ENCODE data around the gene TDRKH. TPM values are rescaled to one million over a fixed set of nuclear protein-coding genes. Genes with fewer than 3 reads are reported as not detected.
"Not testable (repeated sequence)": the region's sequence is repeated elsewhere in the genome, so short reads cannot be mapped to it uniquely, and the experiment has no call there.

The TDRKH gene
- total and polyA plus RNA-seq, 2 donors = 6.5 to 11.3 TPM

- 96% methylated on average over 9 of the region's 9 CpGs for WGBS
- not testable (repeated sequence) for H3K27ac ChIP-seq (ENCODE audit: low read depth in 1 of 2, low read length in 1 of 2); H3K4me3 ChIP-seq (ENCODE audit: low read length in 2 of 2); H3K4me1 ChIP-seq (ENCODE audit: control insufficient read depth in 2 of 2, insufficient read depth in 2 of 2, low read length in 2 of 2); DNase-seq (ENCODE audit: low read depth in 6 of 9, low spot score in 9 of 9); H3K36me3 ChIP-seq (ENCODE audit: control insufficient read depth in 2 of 2, insufficient read depth in 2 of 2, low read length in 1 of 2)
- Histone ChIP-seq H3K27me3 (ENCODE audit: control insufficient read depth in 2 of 2, insufficient read depth in 1 of 2, low read length in 1 of 2) (peaks cover 0 to 13% of the 10 kb centered on the region in 2 donors), H3K9me3 (ENCODE audit: control insufficient read depth in 2 of 2, insufficient read depth in 1 of 2, low read length in 1 of 2) (peaks cover 7 to 11% of the 10 kb centered on the region in 2 donors)
Observed at GRCh38 chr1:151733995-151734394, 56.3 kb downstream of the TDRKH start.

GRCh38 chr1:151733126-151733525 is 57.2 kb downstream of the TDRKH start:
- no peak for DNase-seq (ENCODE audit: low read depth in 6 of 9, low spot score in 9 of 9)

GRCh38 chr1:151729966-151730291 is 60.4 kb downstream of the TDRKH start:
- Histone ChIP-seq H3K27me3 (ENCODE audit: control insufficient read depth in 2 of 2, insufficient read depth in 1 of 2, low read length in 1 of 2) (peaks cover 5 to 43% of the 10 kb centered on the region in 2 donors), H3K27ac (ENCODE audit: low read depth in 1 of 2, low read length in 1 of 2) (no peak overlapping the region), H3K9me3 (ENCODE audit: control insufficient read depth in 2 of 2, insufficient read depth in 1 of 2, low read length in 1 of 2) (no peaks in the 10 kb centered on the region), H3K36me3 (ENCODE audit: control insufficient read depth in 2 of 2, insufficient read depth in 2 of 2, low read length in 1 of 2) (no peaks in the 10 kb centered on the region), H3K4me1 (ENCODE audit: control insufficient read depth in 2 of 2, insufficient read depth in 2 of 2, low read length in 2 of 2) (no peaks in the 10 kb centered on the region), H3K4me3 (ENCODE audit: low read length in 2 of 2) (no peak overlapping the region)
- 92% methylated on average over 4 of the region's 4 CpGs for WGBS
- no peak for DNase-seq (ENCODE audit: low read depth in 6 of 9, low spot score in 9 of 9)

More at GRCh38 chr1:151733126-151733525, 57.2 kb downstream of the TDRKH start:
- 95% methylated on average over 3 of the region's 3 CpGs for WGBS
- H3K9me3 ChIP-seq (ENCODE audit: control insufficient read depth in 2 of 2, insufficient read depth in 1 of 2, low read length in 1 of 2) = peaks cover 7 to 11% of the 10 kb centered on the region in 2 donors
- H3K4me1 ChIP-seq (ENCODE audit: control insufficient read depth in 2 of 2, insufficient read depth in 2 of 2, low read length in 2 of 2) = no peaks in the 10 kb centered on the region
- no peak overlapping the region for H3K27ac ChIP-seq (ENCODE audit: low read depth in 1 of 2, low read length in 1 of 2)
- H3K36me3 ChIP-seq (ENCODE audit: control insufficient read depth in 2 of 2, insufficient read depth in 2 of 2, low read length in 1 of 2) = no peaks in the 10 kb centered on the region
- H3K4me3 ChIP-seq (ENCODE audit: low read length in 2 of 2) = no peak overlapping the region
- peaks cover 3 to 21% of the 10 kb centered on the region in 2 donors for H3K27me3 ChIP-seq (ENCODE audit: control insufficient read depth in 2 of 2, insufficient read depth in 1 of 2, low read length in 1 of 2)

GRCh38 chr1:151729157-151729965 is 60.9 kb downstream of the TDRKH start:
- DNase-seq (ENCODE audit: low read depth in 6 of 9, low spot score in 9 of 9) = no peak

GRCh38 chr1:151728151-151729054 is 61.9 kb downstream of the TDRKH start:
- Histone ChIP-seq H3K4me3 (ENCODE audit: low read length in 2 of 2) (no peak overlapping the region), H3K27ac (ENCODE audit: low read depth in 1 of 2, low read length in 1 of 2) (no peak overlapping the region), H3K4me1 (ENCODE audit: control insufficient read depth in 2 of 2, insufficient read depth in 2 of 2, low read length in 2 of 2) (no peaks in the 10 kb centered on the region), H3K36me3 (ENCODE audit: control insufficient read depth in 2 of 2, insufficient read depth in 2 of 2, low read length in 1 of 2) (no peaks in the 10 kb centered on the region), H3K27me3 (ENCODE audit: control insufficient read depth in 2 of 2, insufficient read depth in 1 of 2, low read length in 1 of 2) (peaks cover 9 to 54% of the 10 kb centered on the region in 2 donors), H3K9me3 (ENCODE audit: control insufficient read depth in 2 of 2, insufficient read depth in 1 of 2, low read length in 1 of 2) (no peaks in the 10 kb centered on the region)
- DNase-seq (ENCODE audit: low read depth in 6 of 9, low spot score in 9 of 9) = no peak
- WGBS = 70% methylated on average over 19 of the region's 19 CpGs

More at GRCh38 chr1:151729157-151729965, 60.9 kb downstream of the TDRKH start:
- Histone ChIP-seq H3K4me3 (ENCODE audit: low read length in 2 of 2) (no peak overlapping the region), H3K9me3 (ENCODE audit: control insufficient read depth in 2 of 2, insufficient read depth in 1 of 2, low read length in 1 of 2) (no peaks in the 10 kb centered on the region), H3K36me3 (ENCODE audit: control insufficient read depth in 2 of 2, insufficient read depth in 2 of 2, low read length in 1 of 2) (no peaks in the 10 kb centered on the region), H3K4me1 (ENCODE audit: control insufficient read depth in 2 of 2, insufficient read depth in 2 of 2, low read length in 2 of 2) (no peaks in the 10 kb centered on the region), H3K27ac (ENCODE audit: low read depth in 1 of 2, low read length in 1 of 2) (no peak overlapping the region), H3K27me3 (ENCODE audit: control insufficient read depth in 2 of 2, insufficient read depth in 1 of 2, low read length in 1 of 2) (peaks cover 6 to 44% of the 10 kb centered on the region in 2 donors)
- 86% methylated on average over 10 of the region's 10 CpGs for WGBS

DNA sequence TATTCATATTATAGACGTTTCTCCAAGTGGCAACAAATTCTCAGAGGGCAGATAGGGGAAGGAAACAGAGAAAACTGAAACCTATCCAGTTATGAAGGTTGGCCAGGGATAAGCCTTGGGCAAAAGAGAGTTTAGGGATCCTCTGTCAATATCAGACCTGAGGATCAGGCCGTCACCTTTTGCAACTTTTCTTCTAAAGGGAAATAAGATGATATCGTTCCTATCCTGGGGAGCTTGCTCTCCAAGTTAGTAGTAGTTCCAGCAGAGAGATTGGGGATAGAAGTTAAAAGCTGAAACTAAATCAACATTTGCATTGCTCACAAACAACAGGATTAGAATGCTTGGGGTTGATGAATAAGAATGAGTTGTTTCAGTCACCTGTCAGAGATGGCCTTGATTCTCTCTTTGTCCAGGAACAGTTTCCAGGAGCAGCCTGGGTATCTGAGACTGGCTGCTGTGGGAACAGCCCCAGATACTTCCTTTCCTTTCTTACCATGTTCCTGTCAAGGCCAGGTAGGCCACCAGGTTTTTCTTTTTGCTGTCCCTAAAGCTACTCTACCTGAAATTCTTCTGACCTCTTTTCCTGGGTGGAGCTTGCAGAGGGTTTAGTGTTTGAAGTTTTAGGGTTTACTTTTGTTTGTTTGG is 66.5 kb downstream of the TDRKH start:
- peaks cover 3 to 14% of the 10 kb centered on the region in 2 donors for H3K4me1 ChIP-seq (ENCODE audit: control insufficient read depth in 2 of 2, insufficient read depth in 2 of 2, low read length in 2 of 2)
- H3K27me3 ChIP-seq (ENCODE audit: control insufficient read depth in 2 of 2, insufficient read depth in 1 of 2, low read length in 1 of 2) = peaks cover 20 to 86% of the 10 kb centered on the region in 2 donors
- no peak for DNase-seq (ENCODE audit: low read depth in 6 of 9, low spot score in 9 of 9)
- H3K27ac ChIP-seq (ENCODE audit: low read depth in 1 of 2, low read length in 1 of 2) = no peak overlapping the region
- no peaks in the 10 kb centered on the region for H3K9me3 ChIP-seq (ENCODE audit: control insufficient read depth in 2 of 2, insufficient read depth in 1 of 2, low read length in 1 of 2)
- no peaks in the 10 kb centered on the region for H3K36me3 ChIP-seq (ENCODE audit: control insufficient read depth in 2 of 2, insufficient read depth in 2 of 2, low read length in 1 of 2)
- 54% methylated on average over 3 of the region's 3 CpGs for WGBS
- H3K4me3 ChIP-seq (ENCODE audit: low read length in 2 of 2) = no peak overlapping the region

Other genes with a start within 250 kb of the TDRKH start
- gene SNX27, start 178.4 kb downstream of the TDRKH start, total RNA-seq = 9.2 TPM
- 6.5 TPM for gene SNX27, start 178.4 kb downstream of the TDRKH start, polyA plus RNA-seq
- 0.05 TPM for gene CELF3, start 73.7 kb downstream of the TDRKH start, total RNA-seq
- gene CELF3, start 73.7 kb downstream of the TDRKH start, polyA plus RNA-seq = 0.18 TPM
- gene RIIAD1, start 69.0 kb downstream of the TDRKH start, total RNA-seq = not detected
- gene RIIAD1, start 69.0 kb downstream of the TDRKH start, polyA plus RNA-seq = 0.21 TPM
- gene MRPL9, start 27.0 kb downstream of the TDRKH start, total RNA-seq = 113 TPM
- gene MRPL9, start 27.0 kb downstream of the TDRKH start, polyA plus RNA-seq = 75.3 TPM
- 0.52 TPM for gene LINGO4, start 14.9 kb upstream of the TDRKH start, total RNA-seq
- 0.14 TPM for gene LINGO4, start 14.9 kb upstream of the TDRKH start, polyA plus RNA-seq
- 56.8 TPM for gene RORC, start 41.3 kb upstream of the TDRKH start, total RNA-seq
- gene RORC, start 41.3 kb upstream of the TDRKH start, polyA plus RNA-seq = 19.9 TPM
- gene C2CD4D, start 49.3 kb upstream of the TDRKH start, total RNA-seq = 0.05 TPM
- gene C2CD4D, start 49.3 kb upstream of the TDRKH start, polyA plus RNA-seq = 0.34 TPM
- 0.09 TPM for gene THEM5, start 63.2 kb upstream of the TDRKH start, total RNA-seq
- 1.5 TPM for gene THEM5, start 63.2 kb upstream of the TDRKH start, polyA plus RNA-seq
- 6.9 TPM for gene THEM4, start 119.0 kb upstream of the TDRKH start, total RNA-seq
- 46.2 TPM for gene THEM4, start 119.0 kb upstream of the TDRKH start, polyA plus RNA-seq
- 46.1 TPM for gene S100A10, start 203.4 kb upstream of the TDRKH start, total RNA-seq
- gene S100A10, start 203.4 kb upstream of the TDRKH start, polyA plus RNA-seq = 592 TPM
- 195 TPM for gene S100A11, start 246.5 kb upstream of the TDRKH start, total RNA-seq
- gene S100A11, start 246.5 kb upstream of the TDRKH start, polyA plus RNA-seq = 1,404 TPM